ENCODE measurements around the gene PPP2R2B.

Gene PPP2R2B

GRCh38 chr5:146827901-146828300 is 50.7 kb downstream of the PPP2R2B start:
- no peak for DNase-seq (ENCODE audit: low read depth)

GRCh38 chr5:146825033-146825432 is 53.5 kb downstream of the PPP2R2B start:
- peak; percentile 0 for DNase-seq (ENCODE audit: low read depth)

- DNase-seq (ENCODE audit: low read depth): no peak
Measured at GRCh38 chr5:146821732-146822131, 56.8 kb downstream of the PPP2R2B start.

- no peak for DNase-seq (ENCODE audit: low read depth)
Measured at GRCh38 chr5:146820987-146821386, 57.6 kb downstream of the PPP2R2B start.

GRCh38 chr5:146818822-146819221 is 59.7 kb downstream of the PPP2R2B start:
- DNase-seq (ENCODE audit: low read depth): no peak

GRCh38 chr5:146817973-146818372 is 60.6 kb downstream of the PPP2R2B start:
- DNase-seq (ENCODE audit: low read depth): no peak

GRCh38 chr5:146816775-146817387 is 61.7 kb downstream of the PPP2R2B start:
- no peak for DNase-seq (ENCODE audit: low read depth)

- DNase-seq (ENCODE audit: low read depth): no peak
Measured at GRCh38 chr5:146815411-146815810, 63.1 kb downstream of the PPP2R2B start.

GRCh38 chr5:146813346-146814157 is 65.0 kb downstream of the PPP2R2B start:
- no peak for DNase-seq (ENCODE audit: low read depth)

GRCh38 chr5:146805081-146805480 is 73.5 kb downstream of the PPP2R2B start:
- no peak for DNase-seq (ENCODE audit: low read depth)

GRCh38 chr5:146802945-146803522 is 75.5 kb downstream of the PPP2R2B start:
- DNase-seq (ENCODE audit: low read depth): no peak

GRCh38 chr5:146799671-146800070 is 78.9 kb downstream of the PPP2R2B start:
- no peak for DNase-seq (ENCODE audit: low read depth)

GRCh38 chr5:146799231-146799630 is 79.3 kb downstream of the PPP2R2B start:
- DNase-seq (ENCODE audit: low read depth): no peak

GRCh38 chr5:146797658-146798057 is 80.9 kb downstream of the PPP2R2B start:
- no peak for DNase-seq (ENCODE audit: low read depth)

- no peak for DNase-seq (ENCODE audit: low read depth)
Measured at GRCh38 chr5:146796911-146797310, 81.6 kb downstream of the PPP2R2B start.

GRCh38 chr5:146796144-146796543 is 82.4 kb downstream of the PPP2R2B start:
- no peak for DNase-seq (ENCODE audit: low read depth)

GRCh38 chr5:146794326-146795029 is 84.1 kb downstream of the PPP2R2B start:
- DNase-seq (ENCODE audit: low read depth): no peak

- DNase-seq (ENCODE audit: low read depth): no peak
Measured at GRCh38 chr5:146793709-146794108, 84.8 kb downstream of the PPP2R2B start.

- DNase-seq (ENCODE audit: low read depth): no peak
Measured at GRCh38 chr5:146791471-146791870, 87.1 kb downstream of the PPP2R2B start.

- DNase-seq (ENCODE audit: low read depth): no peak
Measured at GRCh38 chr5:146789712-146790653, 88.6 kb downstream of the PPP2R2B start.

- DNase-seq (ENCODE audit: low read depth): no peak
Measured at GRCh38 chr5:146788898-146789297, 89.7 kb downstream of the PPP2R2B start.

- no peak for DNase-seq (ENCODE audit: low read depth)
Measured at GRCh38 chr5:146785065-146785464, 93.5 kb downstream of the PPP2R2B start.

Measured in stimulated activated CD8-positive, alpha-beta memory T cell treated with anti-CD3 and anti-CD28 coated beads, Interleukin-4, amount 100 ng/mL, for 24 hours (primary cell).